ENCODE data around the gene TTC9B.

GRCh38 chr19:40216777-40217026, 1.5 kb downstream of the TTC9B start:
- TF ChIP-seq CTCF (IDR thresholded peaks at IDR 0.05) (no peak), GABPB1 (CRISPR knock-in tag; IDR thresholded peaks at IDR 0.05) (no peak), TEAD4 (CRISPR knock-in tag; IDR thresholded peaks at IDR 0.05) (no peak), ZNF281 (CRISPR knock-in tag; IDR thresholded peaks at IDR 0.05) (no peak), SMAD4 (CRISPR knock-in tag; IDR thresholded peaks at IDR 0.05) (no peak), ETV6 (CRISPR knock-in tag; IDR thresholded peaks at IDR 0.05) (no peak)
- TF ChIP-seq, protein P1, sequence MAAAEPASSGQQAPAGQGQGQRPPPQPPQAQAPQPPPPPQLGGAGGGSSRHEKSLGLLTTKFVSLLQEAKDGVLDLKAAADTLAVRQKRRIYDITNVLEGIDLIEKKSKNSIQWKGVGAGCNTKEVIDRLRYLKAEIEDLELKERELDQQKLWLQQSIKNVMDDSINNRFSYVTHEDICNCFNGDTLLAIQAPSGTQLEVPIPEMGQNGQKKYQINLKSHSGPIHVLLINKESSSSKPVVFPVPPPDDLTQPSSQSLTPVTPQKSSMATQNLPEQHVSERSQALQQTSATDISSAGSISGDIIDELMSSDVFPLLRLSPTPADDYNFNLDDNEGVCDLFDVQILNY (CRISPR knock-in tag; IDR thresholded peaks at IDR 0.05): no peak
- TF ChIP-seq, protein P2, sequence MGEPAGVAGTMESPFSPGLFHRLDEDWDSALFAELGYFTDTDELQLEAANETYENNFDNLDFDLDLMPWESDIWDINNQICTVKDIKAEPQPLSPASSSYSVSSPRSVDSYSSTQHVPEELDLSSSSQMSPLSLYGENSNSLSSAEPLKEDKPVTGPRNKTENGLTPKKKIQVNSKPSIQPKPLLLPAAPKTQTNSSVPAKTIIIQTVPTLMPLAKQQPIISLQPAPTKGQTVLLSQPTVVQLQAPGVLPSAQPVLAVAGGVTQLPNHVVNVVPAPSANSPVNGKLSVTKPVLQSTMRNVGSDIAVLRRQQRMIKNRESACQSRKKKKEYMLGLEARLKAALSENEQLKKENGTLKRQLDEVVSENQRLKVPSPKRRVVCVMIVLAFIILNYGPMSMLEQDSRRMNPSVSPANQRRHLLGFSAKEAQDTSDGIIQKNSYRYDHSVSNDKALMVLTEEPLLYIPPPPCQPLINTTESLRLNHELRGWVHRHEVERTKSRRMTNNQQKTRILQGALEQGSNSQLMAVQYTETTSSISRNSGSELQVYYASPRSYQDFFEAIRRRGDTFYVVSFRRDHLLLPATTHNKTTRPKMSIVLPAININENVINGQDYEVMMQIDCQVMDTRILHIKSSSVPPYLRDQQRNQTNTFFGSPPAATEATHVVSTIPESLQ (CRISPR knock-in tag; IDR thresholded peaks at IDR 0.05): no peak
- TF ChIP-seq, protein P3, sequence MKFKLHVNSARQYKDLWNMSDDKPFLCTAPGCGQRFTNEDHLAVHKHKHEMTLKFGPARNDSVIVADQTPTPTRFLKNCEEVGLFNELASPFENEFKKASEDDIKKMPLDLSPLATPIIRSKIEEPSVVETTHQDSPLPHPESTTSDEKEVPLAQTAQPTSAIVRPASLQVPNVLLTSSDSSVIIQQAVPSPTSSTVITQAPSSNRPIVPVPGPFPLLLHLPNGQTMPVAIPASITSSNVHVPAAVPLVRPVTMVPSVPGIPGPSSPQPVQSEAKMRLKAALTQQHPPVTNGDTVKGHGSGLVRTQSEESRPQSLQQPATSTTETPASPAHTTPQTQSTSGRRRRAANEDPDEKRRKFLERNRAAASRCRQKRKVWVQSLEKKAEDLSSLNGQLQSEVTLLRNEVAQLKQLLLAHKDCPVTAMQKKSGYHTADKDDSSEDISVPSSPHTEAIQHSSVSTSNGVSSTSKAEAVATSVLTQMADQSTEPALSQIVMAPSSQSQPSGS (CRISPR knock-in tag; IDR thresholded peaks at IDR 0.05; ENCODE audit: borderline replicate concordance, low read depth): no peak
